ENCODE data around the gene PLEKHM2.

Gene PLEKHM2

DNA sequence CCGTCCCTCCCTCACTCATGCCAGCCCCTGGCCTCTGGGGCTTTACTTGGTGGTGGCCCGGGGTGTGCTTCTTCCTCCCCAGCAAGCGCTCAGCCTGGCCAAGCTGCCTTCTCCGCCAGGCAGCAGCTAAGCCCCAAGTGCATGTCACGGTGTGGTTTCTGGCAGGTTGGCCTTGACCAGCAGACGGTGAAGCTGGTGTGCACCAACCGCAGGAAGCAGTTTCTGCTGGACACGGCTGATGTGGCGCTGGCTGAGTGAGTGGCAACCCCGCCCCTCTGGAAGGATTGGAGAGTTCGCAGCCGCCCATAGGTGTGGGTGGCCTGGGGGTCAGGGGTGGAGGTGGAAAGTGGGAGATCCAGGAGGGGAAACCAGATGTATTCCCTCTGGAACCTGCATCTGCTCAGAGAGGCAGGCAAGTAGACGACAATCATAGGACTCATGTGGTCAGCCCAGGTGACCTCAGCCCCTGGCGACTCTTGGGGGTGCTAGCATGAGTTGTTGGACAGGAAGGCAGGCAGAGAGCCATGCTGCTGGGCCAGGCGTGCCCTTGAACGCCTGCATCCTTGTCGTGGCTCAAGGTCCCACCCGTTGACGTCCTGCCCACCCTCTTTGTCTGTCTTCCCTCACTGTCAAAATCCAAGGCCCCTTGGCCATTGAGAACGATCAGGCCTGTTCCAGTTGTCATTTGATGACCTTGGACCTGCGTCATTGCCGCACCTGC lies 45.0 kb downstream of the PLEKHM2 start:
- DNase-seq = no peak

DNA sequence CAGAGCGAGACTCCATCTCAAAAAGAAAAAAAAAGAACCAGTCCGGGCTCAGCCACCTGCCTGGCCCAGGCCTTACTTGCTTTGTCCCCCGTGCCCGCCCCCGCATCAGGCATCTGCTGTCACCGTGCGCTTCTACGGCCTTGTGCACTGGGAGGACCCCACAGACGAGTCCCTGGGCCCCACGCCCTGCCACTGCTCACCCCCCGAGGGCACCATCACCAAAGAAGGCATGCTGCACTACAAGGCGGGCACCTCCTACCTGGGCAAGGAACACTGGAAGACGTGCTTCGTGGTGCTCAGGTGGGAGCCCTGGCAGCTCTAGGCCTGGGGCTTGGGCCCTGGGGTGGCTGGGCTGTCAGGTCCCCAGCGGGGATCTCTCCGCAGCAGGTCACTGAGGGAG lies 46.3 kb downstream of the PLEKHM2 start:
- DNase-seq = no peak

DNA sequence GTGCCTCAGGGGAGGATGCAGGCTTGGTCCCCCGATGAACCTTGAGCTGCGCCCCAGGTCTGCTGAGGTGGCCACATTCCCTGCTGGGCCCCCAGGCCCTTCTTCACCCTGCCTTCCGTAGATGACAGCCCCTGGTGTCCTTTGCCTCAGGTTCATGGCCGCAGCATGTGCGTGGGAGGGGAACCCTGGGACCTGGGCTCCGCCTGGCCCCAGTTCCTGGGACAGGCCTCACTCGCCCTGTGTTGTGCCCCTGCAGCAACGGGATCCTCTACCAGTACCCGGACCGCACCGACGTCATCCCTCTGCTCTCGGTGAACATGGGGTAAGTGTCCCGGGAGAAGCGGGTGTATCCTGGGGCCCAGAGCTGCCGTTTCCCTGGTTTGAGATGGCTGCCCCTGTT lies 46.8 kb downstream of the PLEKHM2 start:
- DNase-seq = no peak

DNA sequence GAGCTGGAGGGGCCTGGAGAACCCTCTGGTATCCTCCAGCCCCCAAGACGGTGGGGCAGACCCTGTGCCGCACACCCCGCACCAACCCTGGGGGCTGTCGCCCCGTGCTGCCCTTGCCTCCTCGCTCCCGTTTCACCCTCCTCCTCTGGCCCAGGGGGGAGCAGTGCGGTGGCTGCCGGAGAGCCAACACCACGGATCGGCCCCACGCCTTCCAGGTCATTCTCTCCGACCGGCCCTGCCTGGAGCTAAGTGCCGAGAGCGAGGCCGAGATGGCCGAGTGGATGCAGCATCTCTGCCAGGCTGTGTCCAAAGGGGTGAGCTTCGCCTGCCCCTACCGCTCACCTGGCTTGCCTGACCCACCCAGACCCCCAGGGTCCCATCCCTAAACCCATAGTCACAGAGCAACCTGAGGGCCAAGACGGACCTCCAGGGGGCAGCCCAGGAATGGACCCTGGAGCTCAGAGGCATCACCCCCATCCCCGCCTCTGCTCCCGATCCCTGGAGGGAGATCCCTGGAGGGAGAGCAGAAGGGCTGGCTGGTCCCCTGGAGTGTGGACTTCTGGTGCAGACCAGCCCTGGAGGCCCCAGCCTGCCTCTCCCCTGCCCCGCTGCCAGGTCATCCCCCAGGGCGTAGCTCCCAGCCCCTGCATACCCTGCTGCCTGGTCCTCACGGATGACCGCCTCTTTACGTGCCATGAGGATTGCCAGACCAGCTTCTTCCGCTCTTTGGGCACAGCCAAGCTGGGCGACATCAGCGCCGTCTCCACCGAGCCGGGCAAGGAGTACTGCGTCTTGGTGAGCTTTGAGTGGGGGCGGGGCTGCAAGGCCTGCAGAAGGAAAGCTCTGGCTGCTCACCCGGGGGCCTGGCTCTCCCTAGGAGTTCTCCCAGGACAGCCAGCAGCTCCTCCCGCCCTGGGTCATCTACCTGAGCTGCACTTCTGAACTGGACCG lies 47.9 kb downstream of the PLEKHM2 start:
- no peak for DNase-seq

DNA sequence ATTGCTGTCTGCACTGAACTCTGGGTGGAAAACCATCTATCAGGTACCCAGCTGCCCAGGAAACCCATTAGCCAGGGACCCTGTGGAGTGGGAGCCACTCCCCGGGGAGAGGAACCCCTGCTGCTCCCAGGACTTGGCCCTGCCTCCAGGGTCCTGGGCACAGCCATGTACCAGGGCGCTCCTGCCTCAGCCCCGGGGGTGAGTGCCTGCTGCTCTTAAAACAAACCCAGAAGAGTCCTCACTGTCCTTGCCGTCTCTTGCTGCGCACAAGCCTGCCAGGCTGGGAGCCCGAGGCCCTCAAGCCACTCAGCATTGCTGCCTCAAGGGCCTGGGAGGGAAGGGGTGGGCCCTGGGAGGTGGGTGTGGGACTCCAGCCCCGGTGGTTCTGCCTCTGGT lies 48.6 kb downstream of the PLEKHM2 start:
- no peak for DNase-seq

DNA sequence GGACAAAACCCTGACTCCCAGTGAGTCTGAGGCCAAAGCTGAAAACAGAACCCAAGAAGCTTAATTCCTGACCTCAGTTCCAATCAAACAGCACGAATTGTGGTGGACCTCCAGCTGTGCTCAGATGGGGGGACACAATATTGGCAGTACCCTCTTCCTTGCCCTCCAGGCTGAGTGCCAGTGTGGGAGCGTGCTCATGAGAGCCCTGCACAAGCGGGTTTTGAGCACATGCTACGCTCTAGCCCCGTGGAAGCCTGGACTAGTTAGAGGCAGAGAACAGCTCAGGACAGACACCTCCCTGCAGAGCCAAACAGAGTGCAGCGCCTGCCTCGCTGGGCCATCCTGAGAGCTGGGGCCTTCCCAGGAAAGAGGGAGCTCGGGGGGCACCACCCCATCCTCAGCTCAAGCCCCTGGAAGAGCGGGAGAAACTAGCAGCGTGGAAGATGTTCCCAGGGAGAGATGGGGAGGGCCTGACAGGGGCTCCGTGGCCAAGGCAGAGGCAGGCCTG lies 49.2 kb downstream of the PLEKHM2 start:
- DNase-seq = no peak

DNA sequence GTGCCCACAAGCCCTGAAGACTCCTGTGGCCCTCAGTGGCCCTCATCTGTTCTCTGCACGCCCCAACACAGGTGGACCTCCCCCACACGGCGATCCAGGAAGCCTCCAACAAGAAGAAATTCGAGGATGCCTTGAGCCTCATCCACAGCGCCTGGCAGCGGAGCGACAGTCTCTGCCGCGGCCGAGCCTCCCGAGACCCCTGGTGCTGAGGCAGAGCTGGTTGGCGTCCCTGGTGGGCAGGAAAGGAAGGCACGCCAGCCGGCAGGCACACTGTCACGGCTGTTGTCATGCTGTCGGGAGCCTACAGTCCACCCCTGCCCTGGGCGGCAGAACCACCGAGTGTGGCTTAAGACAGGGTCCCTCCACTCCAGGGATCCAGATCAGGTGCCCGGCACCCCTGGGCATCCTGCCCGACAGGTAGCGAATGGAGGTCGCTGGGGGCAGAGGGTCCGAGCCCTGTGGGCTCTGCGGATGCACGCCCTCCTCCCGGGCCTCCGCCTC lies 49.7 kb downstream of the PLEKHM2 start:
- DNase-seq = no peak

DNA sequence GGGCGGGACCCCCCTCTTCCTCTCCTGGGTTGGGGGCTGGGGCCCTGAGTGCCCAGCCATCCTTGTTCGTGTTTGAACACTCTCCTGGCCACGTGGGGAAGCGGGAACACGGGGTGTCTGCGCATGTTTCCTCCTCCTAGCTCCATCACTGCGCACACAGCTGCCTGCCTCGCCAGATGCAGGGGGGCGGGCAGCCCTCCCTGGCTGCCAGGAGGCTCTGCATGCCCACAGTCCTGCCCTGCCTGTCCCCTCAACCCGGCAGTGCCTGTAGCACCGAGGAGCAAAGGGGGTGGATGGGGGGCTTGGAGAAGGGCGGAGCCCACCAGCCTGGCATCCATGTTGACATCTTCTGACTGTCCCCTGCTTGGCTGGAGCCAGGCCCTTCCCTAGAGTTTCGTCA lies 50.2 kb downstream of the PLEKHM2 start:
- no peak for DNase-seq

DNA sequence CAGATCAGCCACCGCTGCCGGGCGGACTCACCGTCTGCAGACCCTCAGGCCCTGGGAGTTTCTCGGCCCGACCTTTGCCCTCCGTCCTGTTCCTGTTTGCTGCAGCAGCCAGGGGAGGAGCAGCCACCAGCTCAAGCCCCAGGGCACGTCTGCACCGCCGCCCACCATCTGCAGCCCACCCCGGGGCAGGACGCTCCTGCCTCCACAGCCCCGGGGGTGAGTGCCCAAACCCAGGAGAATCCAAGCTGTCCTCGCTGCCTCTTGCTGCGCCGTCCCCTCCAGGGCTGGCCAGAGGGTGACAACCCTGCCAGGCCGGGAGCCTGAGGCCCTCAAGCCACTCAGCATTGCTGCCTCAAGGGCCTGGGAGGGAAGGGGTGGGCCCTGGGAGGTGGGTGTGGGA lies 50.8 kb downstream of the PLEKHM2 start:
- DNase-seq = no peak

DNA sequence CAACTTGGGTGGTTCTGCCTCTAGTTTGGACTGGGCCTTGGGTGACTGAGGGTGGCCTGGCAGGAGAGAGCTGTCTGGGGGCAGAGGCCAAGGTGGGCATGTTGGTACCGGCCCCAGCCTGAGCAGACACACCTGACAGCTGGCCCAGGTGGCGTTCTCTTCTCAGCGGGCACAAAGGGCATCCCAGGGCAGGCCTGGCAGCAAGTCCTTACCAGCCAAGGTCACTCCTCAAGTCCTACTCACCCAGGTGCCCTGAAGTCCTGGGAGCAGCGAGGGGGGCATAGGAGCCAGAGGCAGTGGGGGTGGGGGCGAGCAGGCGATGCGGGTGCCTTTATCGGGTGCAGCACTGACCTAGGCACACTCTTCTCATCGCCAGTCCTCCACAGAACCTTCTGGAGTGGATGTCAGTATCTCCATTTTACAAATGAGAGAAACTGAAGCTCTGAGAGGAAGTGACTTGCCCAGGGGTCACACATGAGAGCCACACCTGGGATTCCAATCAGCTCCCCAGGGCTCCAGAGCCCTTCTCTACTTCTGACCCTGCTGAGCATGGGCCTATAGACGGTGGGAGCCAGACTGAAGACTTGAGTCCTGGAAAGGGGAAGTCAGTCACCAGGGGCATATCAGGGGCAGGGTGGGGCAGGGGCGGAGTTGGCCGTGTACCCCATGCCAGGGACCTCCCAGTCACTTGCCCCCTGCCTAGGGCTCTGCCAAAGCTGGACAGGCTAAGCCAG lies 51.4 kb downstream of the PLEKHM2 start:
- DNase-seq = no peak

DNA sequence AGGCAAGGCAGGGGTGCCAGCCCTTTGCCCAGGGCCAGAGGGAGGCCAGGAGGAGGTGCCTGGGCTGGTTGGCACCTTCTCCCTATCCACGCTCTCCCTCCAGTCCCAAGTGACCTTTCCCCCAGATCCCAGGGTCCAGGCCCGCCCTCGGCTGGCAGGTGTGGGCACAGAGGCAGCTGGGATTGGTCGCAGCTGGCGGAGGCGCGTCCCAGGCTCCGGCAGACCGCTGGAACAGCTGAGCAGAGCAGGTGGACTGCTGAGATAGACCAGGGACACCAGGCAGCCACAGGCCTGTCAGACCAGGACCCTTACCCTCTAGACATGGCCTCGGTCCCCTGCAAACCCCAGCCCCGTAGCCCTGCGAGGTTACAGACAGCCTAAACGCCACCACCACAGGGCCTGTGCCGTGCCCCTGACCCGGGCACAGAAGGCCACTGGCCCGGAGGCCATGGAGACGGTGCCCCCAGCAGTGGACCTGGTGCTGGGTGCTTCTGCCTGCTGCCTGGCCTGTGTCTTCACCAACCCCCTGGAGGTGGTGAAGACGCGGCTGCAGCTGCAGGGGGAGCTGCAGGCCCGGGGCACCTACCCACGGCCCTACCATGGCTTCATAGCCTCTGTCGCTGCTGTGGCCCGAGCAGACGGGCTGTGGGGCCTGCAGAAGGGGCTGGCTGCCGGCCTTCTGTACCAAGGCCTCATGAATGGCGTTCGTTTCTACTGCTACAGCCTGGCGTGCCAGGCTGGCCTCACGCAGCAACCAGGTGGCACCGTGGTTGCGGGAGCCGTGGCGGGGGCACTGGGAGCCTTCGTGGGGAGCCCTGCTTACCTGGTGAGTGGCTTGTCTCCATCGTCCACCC lies 52.1 kb downstream of the PLEKHM2 start, which contains the start of gene SLC25A34:
TSS of gene SLC25A34 (plus strand) at position 221 of the 854 bp plus-strand sequence. CDS start at position 449, 228 bp downstream.
- no peak for DNase-seq

DNA sequence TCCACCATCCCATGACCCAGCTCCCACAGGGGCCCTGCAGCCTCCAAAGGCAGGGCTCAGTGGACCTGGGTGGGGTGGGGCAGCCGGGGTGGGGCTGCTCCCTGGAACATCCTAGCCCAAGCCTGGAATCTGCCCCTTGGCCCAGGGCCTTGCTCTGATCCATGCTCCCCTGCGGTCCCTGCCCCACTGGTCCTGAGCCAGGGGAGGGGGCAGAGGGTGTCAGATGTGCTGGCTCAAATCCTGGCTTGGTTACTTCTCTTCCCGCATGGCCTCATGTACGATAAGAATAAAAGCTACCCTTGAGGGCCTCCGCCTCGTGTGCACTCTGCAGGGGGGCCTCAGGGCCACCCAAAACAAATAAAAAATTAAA lies 52.8 kb downstream of the PLEKHM2 start:
- DNase-seq = no peak

DNA sequence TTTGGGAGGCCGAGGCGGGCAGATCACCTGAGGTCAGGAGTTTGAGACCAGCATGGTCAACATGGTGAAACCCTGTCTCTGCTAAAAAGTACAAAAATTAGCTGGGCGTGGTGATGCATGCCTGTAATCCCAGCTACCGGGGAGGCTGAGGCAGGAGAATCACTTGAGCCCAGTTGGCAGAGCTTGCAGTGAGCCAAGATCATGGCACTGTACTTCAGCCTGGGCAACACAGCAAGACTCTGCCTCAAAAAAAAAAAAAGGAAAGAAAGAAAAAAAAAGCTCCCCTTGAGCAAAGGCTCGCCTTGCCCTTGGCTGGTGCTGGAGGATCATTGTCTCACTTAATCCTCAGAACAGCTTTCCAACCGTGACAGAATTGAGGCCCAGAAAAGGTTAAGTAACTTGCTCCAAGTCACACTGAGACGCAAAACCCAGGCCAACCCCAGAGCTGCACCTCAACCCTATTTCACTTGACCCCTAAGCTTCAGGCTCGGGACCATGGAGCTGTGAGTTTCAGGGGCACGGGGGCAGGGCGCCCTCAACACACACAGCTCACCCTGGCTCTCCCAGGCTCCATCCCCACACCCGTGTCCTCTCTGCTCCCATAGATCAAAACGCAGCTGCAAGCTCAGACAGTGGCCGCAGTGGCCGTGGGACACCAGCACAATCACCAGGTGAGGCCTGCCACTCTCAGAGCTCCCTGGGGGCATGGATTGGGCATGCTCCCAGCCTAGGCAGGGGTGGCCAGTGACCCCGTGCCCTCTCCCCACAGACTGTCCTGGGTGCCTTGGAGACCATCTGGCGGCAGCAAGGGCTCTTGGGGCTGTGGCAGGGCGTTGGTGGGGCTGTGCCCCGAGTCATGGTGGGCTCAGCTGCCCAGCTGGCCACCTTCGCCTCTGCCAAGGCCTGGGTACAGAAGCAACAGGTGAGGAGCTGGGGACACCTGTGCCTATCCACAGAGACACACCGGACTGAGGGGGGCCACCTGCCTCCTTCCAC lies 53.5 kb downstream of the PLEKHM2 start:
- no peak for DNase-seq

DNA sequence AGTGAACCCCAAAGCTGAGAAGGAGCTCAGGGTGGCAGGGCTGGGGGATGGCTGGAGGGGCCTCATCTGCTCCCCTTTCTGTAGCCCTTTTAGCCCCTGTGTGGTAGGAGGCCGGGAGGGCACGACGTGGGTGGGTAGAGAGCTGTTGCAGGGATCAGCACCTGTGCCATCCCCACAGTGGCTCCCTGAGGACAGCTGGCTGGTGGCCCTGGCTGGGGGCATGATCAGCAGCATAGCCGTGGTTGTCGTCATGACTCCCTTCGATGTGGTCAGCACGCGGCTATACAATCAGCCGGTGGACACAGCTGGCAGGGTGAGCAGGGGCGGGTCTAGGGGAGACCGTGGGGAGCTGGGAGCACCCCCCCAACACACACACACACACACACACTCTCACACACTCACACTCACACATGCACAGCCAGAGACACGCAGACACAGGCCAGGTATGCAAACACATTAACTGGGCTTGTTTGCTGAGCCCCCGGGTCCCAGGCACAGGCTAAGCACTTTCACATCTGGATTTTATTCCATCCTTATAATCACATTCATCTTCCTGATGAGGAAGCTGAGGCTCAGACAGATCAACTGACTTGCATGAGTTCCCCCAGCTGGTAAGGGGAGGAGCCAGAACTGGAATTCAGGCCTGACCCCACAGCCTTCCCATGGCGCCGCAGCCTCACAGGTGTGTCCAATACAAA lies 54.4 kb downstream of the PLEKHM2 start:
- DNase-seq = no peak

DNA sequence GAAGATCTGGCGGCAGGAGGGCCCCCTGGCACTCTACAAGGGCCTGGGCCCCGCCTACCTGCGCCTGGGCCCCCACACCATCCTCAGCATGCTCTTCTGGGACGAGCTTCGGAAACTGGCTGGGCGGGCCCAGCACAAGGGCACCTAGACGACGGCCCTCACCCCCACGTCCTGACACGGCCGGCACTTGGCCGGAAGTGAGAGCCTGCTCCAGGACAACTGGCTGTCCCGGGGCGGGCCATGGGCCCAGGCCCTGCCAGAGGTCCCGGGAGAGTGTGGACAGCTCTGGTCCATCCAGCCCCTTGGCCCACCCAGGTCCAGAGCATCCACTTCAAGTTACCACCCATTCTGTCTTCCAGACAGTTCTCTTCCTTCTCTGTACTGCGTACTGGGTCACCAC lies 55.1 kb downstream of the PLEKHM2 start:
- DNase-seq = no peak

DNA sequence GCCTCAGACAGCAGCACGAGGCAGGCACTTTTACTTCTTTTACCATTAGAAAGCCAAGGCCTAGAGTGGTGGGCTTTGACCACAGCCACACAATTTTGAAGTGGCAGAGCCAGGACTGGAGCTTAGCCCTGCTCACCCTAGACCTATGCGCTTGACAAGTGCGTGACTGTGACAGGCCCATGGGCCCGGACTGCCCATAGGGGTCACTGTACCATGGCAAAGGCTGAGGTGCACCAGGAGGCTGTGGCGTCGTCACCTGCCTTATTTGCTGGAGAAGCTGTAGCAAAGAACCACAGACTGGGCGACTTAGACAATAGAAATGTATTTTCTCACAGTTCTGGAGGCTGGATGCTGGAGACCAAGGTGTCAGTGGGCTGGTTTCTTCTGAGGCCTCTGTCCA lies 55.6 kb downstream of the PLEKHM2 start:
- DNase-seq = no peak

DNA sequence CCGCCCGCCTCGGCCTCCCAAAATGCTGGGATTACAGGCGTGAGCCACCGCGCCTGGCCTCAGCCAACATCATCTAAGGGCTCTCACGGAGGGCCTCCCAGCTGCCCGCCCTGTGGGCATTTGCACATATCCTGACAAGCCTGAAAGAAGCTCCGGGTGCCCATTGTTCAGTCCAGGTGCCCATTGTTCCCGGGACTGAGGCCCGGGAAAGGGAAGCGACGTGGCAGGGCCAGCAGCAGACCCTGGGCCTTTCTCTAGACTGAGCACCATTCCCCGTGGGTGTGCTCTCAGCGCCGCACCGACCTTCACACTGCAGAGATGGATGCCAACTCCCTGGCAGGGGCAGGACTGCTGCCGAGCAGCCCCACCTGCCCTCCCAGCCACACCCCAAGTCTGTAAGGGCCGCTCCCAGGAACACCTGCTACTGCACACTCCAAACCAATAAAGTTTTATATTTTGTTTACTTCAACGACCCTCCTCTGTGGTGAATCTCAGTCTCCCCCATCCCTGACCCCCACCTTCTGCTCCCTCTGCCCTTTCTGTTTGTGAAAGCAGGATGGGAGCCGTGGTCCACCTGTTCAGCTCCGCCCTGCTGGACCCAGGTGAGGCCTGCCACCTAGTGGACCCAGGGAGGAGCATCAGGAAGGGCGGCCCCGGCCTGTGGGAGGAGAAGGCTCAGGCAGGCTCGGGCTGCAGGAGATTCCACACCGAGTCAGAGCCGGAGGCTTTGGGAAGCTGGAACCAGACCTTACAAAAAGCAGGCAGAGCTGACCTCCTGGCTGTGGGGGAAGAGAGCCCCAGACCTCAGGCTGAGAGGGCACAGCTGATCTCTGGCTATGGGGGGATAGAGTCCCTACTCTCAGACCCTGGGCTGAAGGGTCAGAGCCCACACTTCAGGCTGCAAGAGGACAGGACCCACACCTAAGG lies 57.1 kb downstream of the PLEKHM2 start:
- no peak for DNase-seq

DNA sequence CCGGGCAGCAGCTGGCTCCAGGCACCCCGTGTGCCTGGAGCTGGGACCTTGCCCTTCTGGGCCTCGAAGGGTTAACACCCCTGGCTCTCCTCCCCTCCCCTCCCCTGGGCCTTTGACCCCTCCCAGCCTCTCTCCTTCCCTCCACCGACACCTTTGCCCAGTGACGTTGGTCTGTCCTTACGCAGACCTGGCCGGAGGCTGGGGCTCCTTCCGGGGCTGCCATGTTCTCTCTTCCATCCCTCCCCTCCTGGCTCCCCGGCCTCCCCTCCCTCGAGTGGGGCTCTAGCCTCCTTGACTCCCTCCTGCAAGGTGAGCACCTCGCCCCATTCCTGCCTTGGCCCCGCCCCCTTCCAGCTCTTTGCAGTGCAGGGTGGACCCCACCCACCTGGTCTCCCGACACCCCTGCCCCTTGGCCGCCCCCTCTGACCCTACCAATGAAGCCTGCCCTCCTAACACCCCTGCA lies 58.2 kb downstream of the PLEKHM2 start, which contains the start of gene TMEM82:
TSS of gene TMEM82 (plus strand) at position 161 of the 463 bp plus-strand sequence. CDS start at position 222, 61 bp downstream.
- DNase-seq = no peak

All from NCI-H446 treated with DMSO at 0.1 percent for 48 hours (cell line).